ENCODE measurements around the gene PDCD2L.
"Not testable (repeated sequence)": the region's sequence is repeated elsewhere in the genome, so short reads cannot be mapped to it uniquely, and the experiment has no call there.

PDCD2L gene

DNA sequence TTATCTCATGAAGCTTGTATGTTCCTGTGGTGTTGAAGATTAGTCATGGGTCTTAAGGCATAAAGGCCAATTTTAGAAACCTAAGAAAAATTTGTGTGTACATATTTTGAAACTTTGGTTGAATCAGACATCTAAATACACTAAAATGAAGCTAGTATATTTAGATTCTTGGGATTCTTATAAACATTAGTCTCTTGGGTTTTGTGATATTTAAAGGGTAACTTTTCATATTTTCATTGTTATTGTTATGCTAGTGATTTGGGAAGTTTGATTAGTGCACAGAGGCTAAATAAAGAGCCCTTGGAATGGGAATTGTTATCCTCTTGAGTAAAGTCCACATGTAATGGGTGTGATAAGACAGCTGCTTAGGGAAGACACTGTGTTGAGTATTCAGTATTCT, 48.5 kb downstream of the PDCD2L start:
- H3K27me3 ChIP-seq (ENCODE audit: control insufficient read depth in 1 of 2, insufficient read depth in 2 of 2, low read length in 2 of 2): no peaks in the 10 kb centered on the region
- H3K27ac ChIP-seq (ENCODE audit: low read length): no peak overlapping the region
- H3K9me3 ChIP-seq (ENCODE audit: control insufficient read depth in 2 of 2, low read length in 2 of 2): no peaks in the 10 kb centered on the region
- no peak overlapping the region for H3K4me3 ChIP-seq (ENCODE audit: low read length in 2 of 2)
- no peak overlapping the region for H3K9ac ChIP-seq (ENCODE audit: low read length in 2 of 2)
- H3K4me1 ChIP-seq (ENCODE audit: control insufficient read depth, insufficient read depth, low read length): no peaks in the 10 kb centered on the region
- peaks cover 29 to 40% of the 10 kb centered on the region in 2 donors for H3K36me3 ChIP-seq (ENCODE audit: control insufficient read depth in 2 of 2, insufficient read depth in 2 of 2, low read length in 2 of 2)

DNA sequence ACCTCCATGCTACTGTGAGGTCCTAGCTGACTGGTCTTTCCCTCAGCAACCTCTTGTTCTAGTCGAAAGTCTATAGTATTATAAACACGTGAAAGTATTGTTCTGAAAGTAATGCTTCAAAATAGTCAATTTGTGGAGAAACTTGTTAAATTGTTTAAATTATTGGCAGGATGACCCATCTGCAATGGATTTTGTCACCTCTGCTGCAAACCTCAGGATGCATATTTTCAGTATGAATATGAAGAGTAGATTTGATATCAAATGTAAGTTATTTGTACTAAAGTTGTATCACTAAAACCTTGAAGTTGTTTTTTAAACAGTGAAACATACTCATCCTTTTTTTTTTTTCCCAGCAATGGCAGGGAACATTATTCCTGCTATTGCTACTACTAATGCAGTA, 49.9 kb downstream of the PDCD2L start:
- Histone ChIP-seq H3K4me1 (ENCODE audit: control insufficient read depth, insufficient read depth, low read length) (no peaks in the 10 kb centered on the region), H3K27ac (ENCODE audit: low read length) (no peak overlapping the region), H3K4me3 (ENCODE audit: low read length in 2 of 2) (no peak overlapping the region), H3K36me3 (ENCODE audit: control insufficient read depth in 2 of 2, insufficient read depth in 2 of 2, low read length in 2 of 2) (peaks cover 32 to 37% of the 10 kb centered on the region in 2 donors), H3K9ac (ENCODE audit: low read length in 2 of 2) (no peak overlapping the region), H3K9me3 (ENCODE audit: control insufficient read depth in 2 of 2, low read length in 2 of 2) (no peaks in the 10 kb centered on the region), H3K27me3 (ENCODE audit: control insufficient read depth in 1 of 2, insufficient read depth in 2 of 2, low read length in 2 of 2) (no peaks in the 10 kb centered on the region)

DNA sequence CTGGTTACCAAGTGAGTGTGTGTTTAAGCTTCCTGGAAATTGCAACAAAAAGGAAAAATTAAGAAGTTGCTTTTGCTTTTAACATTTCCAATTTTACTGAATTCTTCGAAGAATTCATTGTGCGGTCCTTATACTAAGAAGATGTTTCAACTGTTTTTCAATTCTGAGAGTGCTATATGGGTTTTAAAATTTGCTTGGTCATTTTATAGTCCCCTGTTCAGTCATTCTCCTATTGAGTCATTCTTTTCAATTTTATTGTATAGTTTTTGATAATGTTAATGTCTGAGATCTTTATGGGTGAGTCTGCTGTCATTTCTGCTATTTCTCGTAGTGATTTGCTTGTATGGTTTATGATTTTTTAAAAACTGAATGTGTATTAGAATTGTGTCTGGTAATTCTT, 50.5 kb downstream of the PDCD2L start:
- H3K27me3 ChIP-seq (ENCODE audit: control insufficient read depth in 1 of 2, insufficient read depth in 2 of 2, low read length in 2 of 2): no peaks in the 10 kb centered on the region
- no peak overlapping the region for H3K4me3 ChIP-seq (ENCODE audit: low read length in 2 of 2)
- no peaks in the 10 kb centered on the region for H3K4me1 ChIP-seq (ENCODE audit: control insufficient read depth, insufficient read depth, low read length)
- H3K27ac ChIP-seq (ENCODE audit: low read length): no peak overlapping the region
- no peaks in the 10 kb centered on the region for H3K9me3 ChIP-seq (ENCODE audit: control insufficient read depth in 2 of 2, low read length in 2 of 2)
- peaks cover 38 to 42% of the 10 kb centered on the region in 2 donors for H3K36me3 ChIP-seq (ENCODE audit: control insufficient read depth in 2 of 2, insufficient read depth in 2 of 2, low read length in 2 of 2)
- no peak overlapping the region for H3K9ac ChIP-seq (ENCODE audit: low read length in 2 of 2)

- peaks cover 45 to 50% of the 10 kb centered on the region in 2 donors for H3K36me3 ChIP-seq (ENCODE audit: control insufficient read depth in 2 of 2, insufficient read depth in 2 of 2, low read length in 2 of 2)
- not testable (repeated sequence) for H3K27ac ChIP-seq (ENCODE audit: low read length); H3K4me3 ChIP-seq (ENCODE audit: low read length in 2 of 2); H3K27me3 ChIP-seq (ENCODE audit: control insufficient read depth in 1 of 2, insufficient read depth in 2 of 2, low read length in 2 of 2); H3K4me1 ChIP-seq (ENCODE audit: control insufficient read depth, insufficient read depth, low read length); H3K9ac ChIP-seq (ENCODE audit: low read length in 2 of 2); H3K9me3 ChIP-seq (ENCODE audit: control insufficient read depth in 2 of 2, low read length in 2 of 2)
Observed at GRCh38 chr19:34455783-34456480, 51.7 kb downstream of the PDCD2L start.

- H3K36me3 ChIP-seq (ENCODE audit: control insufficient read depth in 2 of 2, insufficient read depth in 2 of 2, low read length in 2 of 2): peaks cover 55 to 59% of the 10 kb centered on the region in 2 donors
- H3K27ac ChIP-seq (ENCODE audit: low read length): no peak overlapping the region
Observed at GRCh38 chr19:34457446-34457845, 53.2 kb downstream of the PDCD2L start.

DNA sequence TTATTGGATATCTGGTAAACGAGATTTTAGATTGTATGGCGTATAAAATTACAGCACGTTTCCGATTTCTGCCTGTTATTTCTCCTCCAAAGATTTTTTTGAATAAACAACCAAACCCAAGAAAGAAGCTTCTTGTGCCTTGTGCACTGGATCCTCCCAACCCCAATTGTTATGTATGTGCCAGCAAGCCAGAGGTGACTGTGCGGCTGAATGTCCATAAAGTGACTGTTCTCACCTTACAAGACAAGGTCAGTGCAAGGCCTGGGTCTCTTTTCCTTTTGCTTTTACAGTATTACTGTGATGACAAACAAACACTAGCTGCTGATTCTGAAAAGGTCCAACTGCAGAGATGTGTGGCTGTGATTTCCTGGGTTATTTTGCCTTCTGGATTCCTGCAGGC, 54.5 kb downstream of the PDCD2L start:
- Histone ChIP-seq H3K27ac (ENCODE audit: low read length) (no peak overlapping the region), H3K27me3 (ENCODE audit: control insufficient read depth in 1 of 2, insufficient read depth in 2 of 2, low read length in 2 of 2) (no peaks in the 10 kb centered on the region), H3K9ac (ENCODE audit: low read length in 2 of 2) (no peak overlapping the region), H3K4me3 (ENCODE audit: low read length in 2 of 2) (no peak overlapping the region), H3K4me1 (ENCODE audit: control insufficient read depth, insufficient read depth, low read length) (no peaks in the 10 kb centered on the region), H3K9me3 (ENCODE audit: control insufficient read depth in 2 of 2, low read length in 2 of 2) (no peaks in the 10 kb centered on the region), H3K36me3 (ENCODE audit: control insufficient read depth in 2 of 2, insufficient read depth in 2 of 2, low read length in 2 of 2) (peaks cover 56 to 58% of the 10 kb centered on the region in 2 donors)

More at GRCh38 chr19:34457446-34457845, 53.2 kb downstream of the PDCD2L start:
- Histone ChIP-seq H3K4me1 (ENCODE audit: control insufficient read depth, insufficient read depth, low read length) (no peaks in the 10 kb centered on the region), H3K9ac (ENCODE audit: low read length in 2 of 2) (no peak overlapping the region), H3K4me3 (ENCODE audit: low read length in 2 of 2) (no peak overlapping the region), H3K9me3 (ENCODE audit: control insufficient read depth in 2 of 2, low read length in 2 of 2) (no peaks in the 10 kb centered on the region), H3K27me3 (ENCODE audit: control insufficient read depth in 1 of 2, insufficient read depth in 2 of 2, low read length in 2 of 2) (no peaks in the 10 kb centered on the region)

DNA sequence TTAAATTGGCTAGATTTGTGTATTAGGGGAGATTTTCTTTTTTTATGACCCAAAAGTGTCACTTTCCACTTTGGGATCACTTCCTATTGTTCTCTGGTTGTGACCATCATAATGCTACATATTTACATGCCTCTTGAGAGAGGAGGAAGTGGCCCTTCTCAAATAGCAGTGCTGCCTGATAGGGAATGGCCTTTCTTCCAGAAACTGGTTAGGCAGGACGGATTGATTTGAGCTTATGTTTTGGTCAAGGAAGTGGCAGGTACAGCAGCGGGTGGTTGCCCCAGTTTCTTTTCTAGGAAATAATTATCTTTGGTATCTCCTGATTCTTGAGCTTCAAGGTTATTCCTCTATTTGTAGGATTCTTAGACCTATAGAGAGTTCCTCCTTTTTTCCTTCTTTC, 55.4 kb downstream of the PDCD2L start:
- H3K36me3 ChIP-seq (ENCODE audit: control insufficient read depth in 2 of 2, insufficient read depth in 2 of 2, low read length in 2 of 2): peaks cover 51 to 55% of the 10 kb centered on the region in 2 donors

DNA sequence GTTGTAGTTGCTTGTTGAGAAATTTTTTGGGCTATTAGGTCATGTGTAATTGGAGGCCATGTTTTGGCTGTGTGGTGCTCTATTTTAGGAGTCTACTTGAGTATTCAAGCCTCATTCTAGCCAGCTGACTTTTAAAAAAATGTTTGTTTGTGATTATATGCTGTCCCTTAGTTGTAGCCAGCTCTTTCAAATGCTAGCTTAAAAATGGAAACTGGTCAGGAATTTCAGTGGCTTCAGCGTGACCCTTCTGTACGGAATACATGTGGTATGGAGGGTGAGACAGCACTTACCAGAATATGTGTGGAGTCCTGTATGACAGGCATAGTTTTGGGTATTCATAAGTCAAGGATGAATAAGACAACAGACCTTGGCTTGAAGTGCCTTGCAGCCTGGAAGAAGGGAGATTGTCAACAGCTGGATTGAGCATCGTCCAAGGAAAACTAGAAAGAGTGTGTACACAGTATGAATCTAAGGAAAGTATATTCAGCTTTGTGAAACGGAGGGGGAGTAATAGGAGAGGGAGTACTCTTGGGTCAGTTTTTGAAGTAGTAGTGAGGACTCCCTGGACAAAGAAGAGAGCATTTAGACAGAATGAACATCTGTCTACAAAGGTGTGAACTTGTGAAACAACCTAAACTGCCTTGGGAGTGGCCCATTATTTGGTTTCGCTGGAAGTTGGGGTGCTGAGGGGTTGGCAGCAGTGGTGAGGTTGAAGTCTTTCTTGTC, 57.3 kb downstream of the PDCD2L start:
- Histone ChIP-seq H3K36me3 (ENCODE audit: control insufficient read depth in 2 of 2, insufficient read depth in 2 of 2, low read length in 2 of 2) (peaks cover 50 to 61% of the 10 kb centered on the region in 2 donors), H3K4me3 (ENCODE audit: low read length in 2 of 2) (no peak overlapping the region), H3K9ac (ENCODE audit: low read length in 2 of 2) (no peak overlapping the region), H3K4me1 (ENCODE audit: control insufficient read depth, insufficient read depth, low read length) (no peaks in the 10 kb centered on the region), H3K9me3 (ENCODE audit: control insufficient read depth in 2 of 2, low read length in 2 of 2) (no peaks in the 10 kb centered on the region), H3K27me3 (ENCODE audit: control insufficient read depth in 1 of 2, insufficient read depth in 2 of 2, low read length in 2 of 2) (no peaks in the 10 kb centered on the region), H3K27ac (ENCODE audit: low read length) (no peak overlapping the region)

More for the DNA sequence above, 55.4 kb downstream of the PDCD2L start:
- Histone ChIP-seq H3K4me3 (ENCODE audit: low read length in 2 of 2) (no peak overlapping the region), H3K9me3 (ENCODE audit: control insufficient read depth in 2 of 2, low read length in 2 of 2) (no peaks in the 10 kb centered on the region), H3K27ac (ENCODE audit: low read length) (no peak overlapping the region), H3K27me3 (ENCODE audit: control insufficient read depth in 1 of 2, insufficient read depth in 2 of 2, low read length in 2 of 2) (no peaks in the 10 kb centered on the region), H3K4me1 (ENCODE audit: control insufficient read depth, insufficient read depth, low read length) (no peaks in the 10 kb centered on the region), H3K9ac (ENCODE audit: low read length in 2 of 2) (no peak overlapping the region)

GRCh38 chr19:34464785-34465184, 60.6 kb downstream of the PDCD2L start:
- H3K4me1 ChIP-seq (ENCODE audit: control insufficient read depth, insufficient read depth, low read length); H3K27me3 ChIP-seq (ENCODE audit: control insufficient read depth in 1 of 2, insufficient read depth in 2 of 2, low read length in 2 of 2); H3K27ac ChIP-seq (ENCODE audit: low read length); H3K9me3 ChIP-seq (ENCODE audit: control insufficient read depth in 2 of 2, low read length in 2 of 2); H3K9ac ChIP-seq (ENCODE audit: low read length in 2 of 2); H3K4me3 ChIP-seq (ENCODE audit: low read length in 2 of 2): not testable (repeated sequence)
- H3K36me3 ChIP-seq (ENCODE audit: control insufficient read depth in 2 of 2, insufficient read depth in 2 of 2, low read length in 2 of 2): peaks cover 44 to 66% of the 10 kb centered on the region in 2 donors

DNA sequence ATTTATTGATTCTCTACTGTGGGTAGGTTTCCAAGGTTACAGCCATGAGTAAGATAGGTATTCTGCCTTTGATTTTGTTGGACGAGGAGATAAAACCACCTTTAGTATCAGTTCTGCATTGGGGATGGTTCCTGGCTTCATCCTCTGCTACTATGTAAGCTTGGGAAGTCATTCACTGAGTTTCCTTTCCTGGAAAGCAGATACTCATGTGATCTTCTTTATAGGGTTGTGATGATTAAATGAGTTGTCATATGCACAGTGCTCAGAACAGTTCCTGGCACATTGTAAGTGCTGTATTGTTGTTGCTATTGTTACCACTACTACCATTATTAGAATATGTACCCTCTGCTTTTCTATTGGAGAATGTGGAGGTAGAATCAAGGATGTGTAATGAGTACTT, 64.2 kb downstream of the PDCD2L start:
- Histone ChIP-seq H3K36me3 (ENCODE audit: control insufficient read depth in 2 of 2, insufficient read depth in 2 of 2, low read length in 2 of 2) (peaks cover 37 to 46% of the 10 kb centered on the region in 2 donors), H3K4me3 (ENCODE audit: low read length in 2 of 2) (no peak overlapping the region), H3K4me1 (ENCODE audit: control insufficient read depth, insufficient read depth, low read length) (no peaks in the 10 kb centered on the region), H3K27ac (ENCODE audit: low read length) (no peak overlapping the region), H3K9me3 (ENCODE audit: control insufficient read depth in 2 of 2, low read length in 2 of 2) (no peaks in the 10 kb centered on the region), H3K27me3 (ENCODE audit: control insufficient read depth in 1 of 2, insufficient read depth in 2 of 2, low read length in 2 of 2) (no peaks in the 10 kb centered on the region), H3K9ac (ENCODE audit: low read length in 2 of 2) (no peak overlapping the region)

GRCh38 chr19:34469026-34469425, 64.8 kb downstream of the PDCD2L start:
- H3K27me3 ChIP-seq (ENCODE audit: control insufficient read depth in 1 of 2, insufficient read depth in 2 of 2, low read length in 2 of 2); H3K4me1 ChIP-seq (ENCODE audit: control insufficient read depth, insufficient read depth, low read length); H3K9me3 ChIP-seq (ENCODE audit: control insufficient read depth in 2 of 2, low read length in 2 of 2); H3K27ac ChIP-seq (ENCODE audit: low read length); H3K4me3 ChIP-seq (ENCODE audit: low read length in 2 of 2); H3K9ac ChIP-seq (ENCODE audit: low read length in 2 of 2): not testable (repeated sequence)
- H3K36me3 ChIP-seq (ENCODE audit: control insufficient read depth in 2 of 2, insufficient read depth in 2 of 2, low read length in 2 of 2): peaks cover 35 to 42% of the 10 kb centered on the region in 2 donors

Data from stomach smooth muscle (tissue), 2 donors.